ENCODE measurements around the gene SPR. TPM values are rescaled to one million over a fixed set of nuclear protein-coding genes. Genes with fewer than 3 reads are reported as not detected.
A peak's percentile ranks its signal among the peaks of the same experiment; 100 is the strongest.

The SPR gene
- total and polyA plus RNA-seq, 9 of the 15 experiments (the other 6 are each of a cell fraction or from before 2014, with no cell fraction given), result 7.7 to 38.3 (median 26.3) TPM

- Histone ChIP-seq H3K9ac (ENCODE audit: insufficient read depth in 1 of 2, low read depth in 2 of 2, low read length in 2 of 2) (peak overlapping the region in 1 of 2 experiments; percentile 83; a peak in 2 of 4 replicates), H3K27me3 (ENCODE audit: control insufficient read depth in 2 of 2, insufficient read depth in 2 of 2, low read length in 2 of 2) (peaks cover 66 to 74% of the 10 kb centered on the region in 2 experiments), H3K79me2 (ENCODE audit: control insufficient read depth, insufficient read depth, low read length) (no peaks in the 10 kb centered on the region), H3K4me1 (replicated peaks in 1 of 2; ENCODE audit: control insufficient read depth in 2 of 2, insufficient read depth in 2 of 2, low read length in 2 of 2) (peaks cover 0 to 53% of the 10 kb centered on the region in 2 experiments; a peak in 3 of 5 replicates), H3K36me3 (ENCODE audit: control insufficient read depth, insufficient read depth, low read length) (no peaks in the 10 kb centered on the region), H3K9me3 (replicated peaks; ENCODE audit: control insufficient read depth, insufficient read depth, low read depth, low read length) (no peaks in the 10 kb centered on the region), H4K20me1 (replicated peaks; ENCODE audit: control insufficient read depth, insufficient read depth, low read length) (peaks cover 32% of the 10 kb centered on the region; the same call in 1 of the 2 replicates), H3K4me3 (no peak overlapping the region), H2AFZ (ENCODE audit: low read depth, low read length) (peak overlapping the region; percentile 84), H3K27ac (ENCODE audit: extremely low read depth, low read depth, low read length) (no peak overlapping the region), H3K9me1 (ENCODE audit: control insufficient read depth, insufficient read depth, low read length) (no peaks in the 10 kb centered on the region), H3K4me2 (ENCODE audit: insufficient read depth, low read length) (peak overlapping the region; percentile 54)
- 68% methylated on average over 15 of the region's 29 CpGs for WGBS (ENCODE audit: insufficient coverage, low coverage, missing lambda C conversion rate)
- POLR2A ChIA-PET, result interaction anchor here (1.1 kb wide), 1 partner anchor 25 kb away, joined by 3 read pairs; no protein-coding TSS in a partner anchor
- CTCF ChIA-PET (ENCODE audit: low intra/inter-chr PET ratio), result no interaction called here
- ATAC-seq (no peak), DNase-seq (ENCODE audit: extremely low read depth in 1 of 4, low spot score in 3 of 4) (no peak), FAIRE-seq (no peak)
- intact Hi-C loops (cut with micrococcal nuclease) (no loop called here), in situ Hi-C loops (cut with MboI) (no loop called here)
- TF ChIP-seq ZBTB1 (CRISPR knock-in tag; IDR thresholded peaks at IDR 0.05; ENCODE audit: borderline replicate concordance, low read depth), result no peak
- no peak for TF ChIP-seq MTA1 (IDR thresholded peaks at IDR 0.05; ENCODE audit: borderline replicate concordance)
- no peak for TF ChIP-seq RFX1 (IDR thresholded peaks at IDR 0.05)
- TF ChIP-seq PKNOX1 (IDR thresholded peaks at IDR 0.05), result no peak
- TF ChIP-seq HSF4 (CRISPR knock-in tag; IDR thresholded peaks at IDR 0.05; ENCODE audit: borderline replicate concordance), result no peak
- no peak for TF ChIP-seq MITF (IDR thresholded peaks at IDR 0.05)
- TF ChIP-seq ZEB2 (IDR thresholded peaks at IDR 0.05), result no peak
- no peak for TF ChIP-seq SNIP1 (IDR thresholded peaks at IDR 0.05; ENCODE audit: low read depth)
- BruUV-seq (replicated peaks), result no TSS peak
Measured at GRCh38 chr2:72916743-72917137, 29.5 kb downstream of the SPR start.

Data from K562 (cell line).